ENCODE data around the gene DESI2.

The DESI2 gene

DNA sequence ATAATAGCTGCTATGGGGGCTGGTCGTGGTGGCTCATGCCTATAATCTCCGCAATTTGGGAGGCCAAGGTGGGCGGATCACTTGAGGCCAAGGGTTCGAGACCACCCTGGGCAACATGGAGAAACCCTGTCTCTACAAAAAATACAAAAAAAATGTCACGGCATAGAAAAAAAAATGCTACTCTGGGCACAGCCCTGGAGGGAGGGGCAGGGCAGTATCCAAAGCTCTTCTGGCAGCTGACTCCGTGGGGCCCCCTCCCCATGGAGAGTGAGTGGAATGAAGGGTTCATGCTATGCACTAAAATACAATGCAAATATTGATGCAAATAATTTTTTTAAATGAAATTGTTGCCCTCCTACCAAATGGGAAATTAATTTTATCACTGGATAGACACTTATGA is 78.7 kb downstream of the DESI2 start:
- ATAC-seq: no peak
- no peak for TF ChIP-seq ARNTL (CRISPR knock-in tag; IDR thresholded peaks at IDR 0.05; ENCODE audit: borderline replicate concordance, low read depth)
- no peak for TF ChIP-seq CREB5 (CRISPR knock-in tag; IDR thresholded peaks at IDR 0.05; ENCODE audit: low read depth)
- TF ChIP-seq PPARA (CRISPR knock-in tag; IDR thresholded peaks at IDR 0.05; ENCODE audit: borderline replicate concordance): no peak
- no peak for TF ChIP-seq ZNF8 (CRISPR knock-in tag; IDR thresholded peaks at IDR 0.05)
- no peak for TF ChIP-seq BACH2 (CRISPR knock-in tag; IDR thresholded peaks at IDR 0.05; ENCODE audit: borderline replicate concordance)
- no peak for TF ChIP-seq RARB (CRISPR knock-in tag; IDR thresholded peaks at IDR 0.05)
- no peak for TF ChIP-seq OSR1 (CRISPR knock-in tag; IDR thresholded peaks at IDR 0.05)
- TF ChIP-seq CSDC2 (CRISPR knock-in tag; IDR thresholded peaks at IDR 0.05): no peak
- TF ChIP-seq, protein P1, sequence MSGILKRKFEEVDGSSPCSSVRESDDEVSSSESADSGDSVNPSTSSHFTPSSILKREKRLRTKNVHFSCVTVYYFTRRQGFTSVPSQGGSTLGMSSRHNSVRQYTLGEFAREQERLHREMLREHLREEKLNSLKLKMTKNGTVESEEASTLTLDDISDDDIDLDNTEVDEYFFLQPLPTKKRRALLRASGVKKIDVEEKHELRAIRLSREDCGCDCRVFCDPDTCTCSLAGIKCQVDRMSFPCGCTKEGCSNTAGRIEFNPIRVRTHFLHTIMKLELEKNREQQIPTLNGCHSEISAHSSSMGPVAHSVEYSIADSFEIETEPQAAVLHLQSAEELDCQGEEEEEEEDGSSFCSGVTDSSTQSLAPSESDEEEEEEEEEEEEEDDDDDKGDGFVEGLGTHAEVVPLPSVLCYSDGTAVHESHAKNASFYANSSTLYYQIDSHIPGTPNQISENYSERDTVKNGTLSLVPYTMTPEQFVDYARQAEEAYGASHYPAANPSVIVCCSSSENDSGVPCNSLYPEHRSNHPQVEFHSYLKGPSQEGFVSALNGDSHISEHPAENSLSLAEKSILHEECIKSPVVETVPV (CRISPR knock-in tag; IDR thresholded peaks at IDR 0.05): no peak
- TF ChIP-seq SNAI2 (CRISPR knock-in tag; IDR thresholded peaks at IDR 0.05): no peak
- no peak for TF ChIP-seq ISL1 (CRISPR knock-in tag; IDR thresholded peaks at IDR 0.05)
- TF ChIP-seq POU6F1 (CRISPR knock-in tag; IDR thresholded peaks at IDR 0.05; ENCODE audit: borderline replicate concordance, low read depth): no peak
- TF ChIP-seq ZNF565 (CRISPR knock-in tag; conservative IDR thresholded peaks at IDR 0.05; ENCODE audit: low read depth): no peak
- TF ChIP-seq ZC3H10 (CRISPR knock-in tag; IDR thresholded peaks at IDR 0.05): no peak
- TF ChIP-seq ZFP3 (CRISPR knock-in tag; IDR thresholded peaks at IDR 0.05): no peak
- TF ChIP-seq ESRRG (CRISPR knock-in tag; IDR thresholded peaks at IDR 0.05): no peak

GRCh38 chr1:244732851-244733450 is 80.0 kb downstream of the DESI2 start:
- TF ChIP-seq PPARA (CRISPR knock-in tag; IDR thresholded peaks at IDR 0.05; ENCODE audit: borderline replicate concordance) (no peak), ZNF565 (CRISPR knock-in tag; conservative IDR thresholded peaks at IDR 0.05; ENCODE audit: low read depth) (no peak), RARB (CRISPR knock-in tag; IDR thresholded peaks at IDR 0.05) (no peak), TOX (CRISPR knock-in tag; IDR thresholded peaks at IDR 0.05; ENCODE audit: borderline replicate concordance) (no peak), BACH2 (CRISPR knock-in tag; IDR thresholded peaks at IDR 0.05; ENCODE audit: borderline replicate concordance) (no peak), GLIS3 (CRISPR knock-in tag; IDR thresholded peaks at IDR 0.05) (no peak), ESRRG (CRISPR knock-in tag; IDR thresholded peaks at IDR 0.05) (no peak), ZFP30 (CRISPR knock-in tag; IDR thresholded peaks at IDR 0.05) (no peak), ZNF70 (CRISPR knock-in tag; IDR thresholded peaks at IDR 0.05) (no peak), ZC3H10 (CRISPR knock-in tag; IDR thresholded peaks at IDR 0.05) (no peak), POU6F1 (CRISPR knock-in tag; IDR thresholded peaks at IDR 0.05; ENCODE audit: borderline replicate concordance, low read depth) (no peak), OSR1 (CRISPR knock-in tag; IDR thresholded peaks at IDR 0.05) (no peak), ARNTL (CRISPR knock-in tag; IDR thresholded peaks at IDR 0.05; ENCODE audit: borderline replicate concordance, low read depth) (no peak), TCF4 (CRISPR knock-in tag; IDR thresholded peaks at IDR 0.05; ENCODE audit: borderline replicate concordance) (no peak)
- TF ChIP-seq, protein P2, sequence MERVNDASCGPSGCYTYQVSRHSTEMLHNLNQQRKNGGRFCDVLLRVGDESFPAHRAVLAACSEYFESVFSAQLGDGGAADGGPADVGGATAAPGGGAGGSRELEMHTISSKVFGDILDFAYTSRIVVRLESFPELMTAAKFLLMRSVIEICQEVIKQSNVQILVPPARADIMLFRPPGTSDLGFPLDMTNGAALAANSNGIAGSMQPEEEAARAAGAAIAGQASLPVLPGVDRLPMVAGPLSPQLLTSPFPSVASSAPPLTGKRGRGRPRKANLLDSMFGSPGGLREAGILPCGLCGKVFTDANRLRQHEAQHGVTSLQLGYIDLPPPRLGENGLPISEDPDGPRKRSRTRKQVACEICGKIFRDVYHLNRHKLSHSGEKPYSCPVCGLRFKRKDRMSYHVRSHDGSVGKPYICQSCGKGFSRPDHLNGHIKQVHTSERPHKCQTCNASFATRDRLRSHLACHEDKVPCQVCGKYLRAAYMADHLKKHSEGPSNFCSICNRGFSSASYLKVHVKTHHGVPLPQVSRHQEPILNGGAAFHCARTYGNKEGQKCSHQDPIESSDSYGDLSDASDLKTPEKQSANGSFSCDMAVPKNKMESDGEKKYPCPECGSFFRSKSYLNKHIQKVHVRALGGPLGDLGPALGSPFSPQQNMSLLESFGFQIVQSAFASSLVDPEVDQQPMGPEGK (CRISPR knock-in tag; IDR thresholded peaks at IDR 0.05; ENCODE audit: borderline replicate concordance): no peak
- no peak for ATAC-seq

- TF ChIP-seq TOX (CRISPR knock-in tag; IDR thresholded peaks at IDR 0.05; ENCODE audit: borderline replicate concordance) (peak; percentile 30; the same call in 1 of the 2 replicates), OSR1 (CRISPR knock-in tag; IDR thresholded peaks at IDR 0.05) (peak; percentile 94), ZNF70 (CRISPR knock-in tag; IDR thresholded peaks at IDR 0.05) (no peak), ZC3H10 (CRISPR knock-in tag; IDR thresholded peaks at IDR 0.05) (peak; percentile 81), ESRRG (CRISPR knock-in tag; IDR thresholded peaks at IDR 0.05) (no peak)
- no peak for ATAC-seq
These were observed 82.5 kb downstream of the DESI2 start for GRCh38 chr1:244735404-244735803.

All from SK-N-SH treated with all-trans-retinoic acid at 6 μM for 48 hours (cell line).